ENCODE data around the gene IL18BP. TPM values are rescaled to one million over a fixed set of nuclear protein-coding genes. Genes with fewer than 3 reads are reported as not detected.

The IL18BP gene
- total and polyA plus RNA-seq, 10 of the 15 experiments (the other 5 are each of a cell fraction or from before 2014, with no cell fraction given) = 2.6 to 18.1 (median 10.7) TPM

GRCh38 chr11:72026090-72026489 is 27.4 kb downstream of the IL18BP start:
- no peak for FAIRE-seq
- Histone ChIP-seq H3K27me3 (replicated peaks in 1 of 2; ENCODE audit: control insufficient read depth in 2 of 2, insufficient read depth in 2 of 2, low read length in 1 of 2) (no peaks in the 10 kb centered on the region), H3K27ac (ENCODE audit: control insufficient read depth, insufficient read depth) (no peak overlapping the region), H3K4me3 (no peak overlapping the region), H3K79me2 (ENCODE audit: control insufficient read depth, insufficient read depth, low read length) (peaks cover 2% of the 10 kb centered on the region), H3K4me2 (ENCODE audit: control insufficient read depth, insufficient read depth) (no peak overlapping the region), H3K36me3 (ENCODE audit: control insufficient read depth in 2 of 2, insufficient read depth in 2 of 2, low read length in 1 of 2) (peaks cover 29 to 41% of the 10 kb centered on the region in 2 experiments), H3K9me3 (replicated peaks; ENCODE audit: control insufficient read depth, insufficient read depth, low read length) (no peaks in the 10 kb centered on the region), H2AFZ (ENCODE audit: control insufficient read depth, low read depth, low read length) (no peak overlapping the region), H4K20me1 (ENCODE audit: control insufficient read depth, insufficient read depth) (no peaks in the 10 kb centered on the region; the same call in 1 of the 2 replicates), H3K9ac (ENCODE audit: control insufficient read depth, insufficient read depth, low read length) (no peak overlapping the region), H3K4me1 (ENCODE audit: control insufficient read depth, insufficient read depth, low read length) (no peaks in the 10 kb centered on the region)
- intact Hi-C loops (cut with micrococcal nuclease; ENCODE audit: unreplicated experiment) = loop anchor here (5.0 kb wide), 1 partner anchor 406 kb away; the partner anchor contains the start of gene CLPB
- BruUV-seq (replicated peaks) = no TSS peak
- no peak for DNase-seq (ENCODE audit: low read depth, low spot score)
- no peak for ATAC-seq
- ChIA-PET CTCF (interaction anchor here (1.2 to 18.1 kb wide), 16 partner anchors 10 to 405 kb away, joined by 3 to 416 read pairs (median 22); partner anchors contain the start of genes LAMTOR1 and XNDC1N), SMC1A (ENCODE audit: uncharacterized antibody, unreplicated experiment) (interaction anchor here (0.7 to 13.4 kb wide), 15 partner anchors 14 to 408 kb away, joined by 3 to 245 read pairs (median 14); partner anchors contain the start of genes CLPB, LAMTOR1 and LRRC51), POLR2A (interaction anchor here (0.6 to 2.3 kb wide), 3 partner anchors 61 to 67 kb away, joined by 3 to 14 read pairs (median 7); no protein-coding TSS in a partner anchor), RAD21 (ENCODE audit: unreplicated experiment) (interaction anchor here (0.8 to 7.3 kb wide), 12 partner anchors 12 to 405 kb away, joined by 3 to 112 read pairs (median 8); no protein-coding TSS in a partner anchor)
- WGBS (ENCODE audit: insufficient coverage, insufficient replicate concordance, low lambda C conversion rate, missing lambda C conversion rate) = 100% methylated on average over 1 of the region's 1 CpG
- in situ Hi-C loops (cut with MboI) = no loop called here
- no peak for TF ChIP-seq ZNF384 (IDR thresholded peaks at IDR 0.05; ENCODE audit: borderline replicate concordance, low read depth, low read length)
- TF ChIP-seq CBX3 (IDR thresholded peaks at IDR 0.05; ENCODE audit: borderline replicate concordance, low read depth) = no peak
- TF ChIP-seq SREBF1 (IDR thresholded peaks at IDR 0.05; ENCODE audit: low read length) = no peak
- no peak for TF ChIP-seq MYB (IDR thresholded peaks at IDR 0.05; ENCODE audit: borderline replicate concordance, low read depth, low read length)
- TF ChIP-seq ZNF217 (IDR thresholded peaks at IDR 0.05) = no peak
- TF ChIP-seq NFXL1 (IDR thresholded peaks at IDR 0.05; ENCODE audit: borderline replicate concordance) = no peak
- no peak for TF ChIP-seq ASH2L (IDR thresholded peaks at IDR 0.05; ENCODE audit: borderline replicate concordance, low read depth)
- no peak for TF ChIP-seq BCL3 (IDR thresholded peaks at IDR 0.05; ENCODE audit: borderline replicate concordance, insufficient read depth, low read depth, low read length, poor library complexity, severe bottlenecking)
- no peak for TF ChIP-seq IRF3 (IDR thresholded peaks at IDR 0.05)
- TF ChIP-seq ZBTB4 (CRISPR knock-in tag; IDR thresholded peaks at IDR 0.05) = no peak
- no peak for TF ChIP-seq SMARCA5 (IDR thresholded peaks at IDR 0.05)
- no peak for TF ChIP-seq NR2F1 (conservative IDR thresholded peaks at IDR 0.05)
- no peak for TF ChIP-seq RELA (IDR thresholded peaks at IDR 0.05; ENCODE audit: borderline replicate concordance, partially characterized antibody)
- no peak for TF ChIP-seq KLF5 (IDR thresholded peaks at IDR 0.05; ENCODE audit: partially characterized antibody)
- no peak for TF ChIP-seq REST (IDR thresholded peaks at IDR 0.05; ENCODE audit: low read depth, low read length)

Measured in GM12878 (cell line).